Measurements from ENCODE around the gene DDX31.

DDX31 gene

GRCh38 chr9:132592451-132592850, 77.3 kb downstream of the DDX31 start:
- DNase-seq: no peak

GRCh38 chr9:132591751-132592314, 78.0 kb downstream of the DDX31 start:
- no peak for DNase-seq

DNA sequence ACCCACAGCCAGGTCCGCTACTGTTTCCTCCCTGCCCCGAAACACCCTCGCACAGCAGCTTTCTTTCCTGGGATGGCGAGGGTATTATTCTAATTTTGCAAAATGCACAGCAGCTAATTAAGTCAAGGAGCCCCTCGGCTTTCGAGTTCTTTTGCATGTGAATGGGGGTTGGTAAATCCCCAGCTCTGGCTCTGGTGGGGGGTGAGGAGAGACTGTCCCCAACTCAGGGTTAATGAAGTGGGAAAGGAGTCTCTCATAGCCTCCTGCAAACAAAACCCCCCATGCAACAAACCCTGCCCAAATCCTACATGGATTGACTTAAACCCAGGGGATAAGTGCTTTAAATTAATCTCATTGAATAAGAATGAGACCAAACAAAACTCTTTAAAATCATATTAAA, 78.5 kb downstream of the DDX31 start:
- no peak for DNase-seq

- no peak for DNase-seq
Observed at GRCh38 chr9:132590318-132591182, 79.2 kb downstream of the DDX31 start.

DNA sequence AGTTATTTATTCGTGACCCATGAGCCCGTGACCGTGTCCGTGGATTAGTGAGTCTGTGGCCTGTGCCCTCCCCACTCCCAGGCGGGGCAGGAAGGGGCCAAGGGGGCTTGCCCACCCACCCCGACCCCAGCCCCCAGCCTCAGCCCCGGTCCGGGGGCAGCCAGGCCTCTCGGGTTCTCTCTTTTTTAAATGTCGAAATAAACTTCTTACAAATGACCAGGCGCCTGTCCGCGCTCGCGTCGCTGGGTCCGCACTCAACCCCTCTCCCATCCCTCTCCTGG, 79.8 kb downstream of the DDX31 start:
- no peak for DNase-seq

DNA sequence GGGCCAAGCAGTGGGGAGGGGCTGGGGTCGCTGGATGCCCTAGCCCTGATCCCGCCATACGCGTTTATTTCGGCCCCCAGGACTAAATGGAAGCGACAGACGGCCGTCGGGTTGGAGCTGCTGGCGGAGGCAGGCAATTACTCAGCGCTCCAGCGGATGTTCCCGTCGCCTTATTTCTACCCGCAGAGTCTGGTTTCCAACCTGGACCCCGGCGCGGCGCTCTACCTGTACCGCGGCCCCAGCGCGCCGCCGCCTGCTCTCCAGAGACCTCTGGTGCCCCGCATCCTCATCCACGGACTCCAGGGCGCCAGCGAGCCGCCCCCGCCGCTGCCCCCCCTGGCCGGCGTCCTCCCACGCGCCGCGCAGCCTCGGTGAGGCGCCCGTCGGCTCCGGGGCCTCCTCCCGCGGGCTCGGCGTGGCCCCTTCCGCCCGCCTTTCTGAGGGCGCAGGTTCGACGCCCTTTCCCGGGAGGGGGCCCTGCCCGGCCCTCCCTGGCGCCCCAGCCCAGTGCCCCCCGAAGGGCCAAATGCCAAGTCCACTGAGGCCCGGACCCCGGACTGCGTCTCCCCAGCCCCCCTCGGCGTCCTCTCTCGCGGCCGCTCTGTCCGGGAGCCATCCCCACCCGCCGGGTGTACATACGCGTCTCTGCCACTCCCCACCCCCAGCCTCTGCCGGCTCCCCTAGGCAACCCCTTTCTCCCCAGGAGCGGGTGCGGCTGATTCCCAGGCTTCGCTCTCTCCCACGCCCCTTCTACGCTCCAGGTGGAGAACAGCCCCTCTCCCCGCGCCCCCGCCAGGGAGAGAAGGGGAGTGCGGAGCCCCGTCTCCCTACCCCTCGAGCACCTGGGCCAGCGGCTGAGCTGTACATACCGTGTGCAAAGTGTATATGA, 80.4 kb downstream of the DDX31 start:
- DNase-seq: no peak

DNA sequence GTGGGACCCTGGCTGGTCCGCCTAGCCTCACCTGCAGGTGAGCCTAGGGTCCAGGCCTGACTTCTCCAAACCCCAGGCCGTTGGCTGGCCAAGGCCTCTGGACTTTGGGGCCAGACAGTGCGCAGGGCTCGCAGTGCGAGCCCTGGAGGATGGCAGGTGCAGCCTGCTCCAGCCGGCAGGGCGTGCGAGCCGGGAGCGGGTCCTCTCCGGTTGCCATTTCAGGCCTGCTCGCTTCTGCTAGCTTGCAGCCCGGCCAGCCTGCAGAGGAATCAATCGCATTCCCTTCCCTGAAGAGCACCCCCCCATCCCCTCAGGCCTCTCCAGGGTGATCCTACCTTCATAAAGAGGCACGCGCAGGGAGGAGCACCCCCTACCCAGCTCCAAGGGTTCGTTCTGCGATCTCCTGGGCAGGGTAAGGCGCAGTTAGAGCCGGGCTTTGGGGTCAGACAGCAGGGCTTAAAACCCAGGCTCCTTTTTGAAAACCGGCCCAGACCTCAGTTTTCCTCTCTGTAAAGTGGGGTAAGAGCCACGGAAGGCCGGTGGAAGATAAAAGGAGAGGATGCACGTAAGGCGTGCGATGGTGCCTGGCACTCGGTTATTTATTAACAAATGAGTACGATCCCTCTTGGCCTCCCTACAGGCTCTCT, 81.2 kb downstream of the DDX31 start:
- no peak for DNase-seq

- DNase-seq: no peak
Observed at GRCh38 chr9:132588098-132588497, 81.7 kb downstream of the DDX31 start.

DNA sequence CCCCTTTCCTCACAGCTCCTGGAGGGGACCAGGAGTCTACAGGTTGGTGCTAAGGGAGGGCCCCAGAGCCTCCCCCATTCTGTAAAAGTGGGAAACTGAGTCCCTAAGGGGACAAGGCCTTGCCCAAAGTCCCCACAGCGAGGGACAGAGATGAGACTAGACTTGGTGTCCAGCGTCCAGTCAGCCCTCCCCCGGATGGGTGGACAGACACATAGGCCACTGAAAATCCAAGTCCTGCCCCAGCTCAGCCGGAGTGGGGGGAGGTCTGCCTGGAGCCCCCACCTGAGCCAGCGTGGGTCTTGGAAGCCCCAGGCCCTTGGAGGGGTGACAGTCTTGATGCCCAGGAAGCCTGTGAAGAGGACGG, 82.2 kb downstream of the DDX31 start:
- DNase-seq: no peak

GRCh38 chr9:132586830-132587591, 82.8 kb downstream of the DDX31 start:
- no peak for DNase-seq

DNA sequence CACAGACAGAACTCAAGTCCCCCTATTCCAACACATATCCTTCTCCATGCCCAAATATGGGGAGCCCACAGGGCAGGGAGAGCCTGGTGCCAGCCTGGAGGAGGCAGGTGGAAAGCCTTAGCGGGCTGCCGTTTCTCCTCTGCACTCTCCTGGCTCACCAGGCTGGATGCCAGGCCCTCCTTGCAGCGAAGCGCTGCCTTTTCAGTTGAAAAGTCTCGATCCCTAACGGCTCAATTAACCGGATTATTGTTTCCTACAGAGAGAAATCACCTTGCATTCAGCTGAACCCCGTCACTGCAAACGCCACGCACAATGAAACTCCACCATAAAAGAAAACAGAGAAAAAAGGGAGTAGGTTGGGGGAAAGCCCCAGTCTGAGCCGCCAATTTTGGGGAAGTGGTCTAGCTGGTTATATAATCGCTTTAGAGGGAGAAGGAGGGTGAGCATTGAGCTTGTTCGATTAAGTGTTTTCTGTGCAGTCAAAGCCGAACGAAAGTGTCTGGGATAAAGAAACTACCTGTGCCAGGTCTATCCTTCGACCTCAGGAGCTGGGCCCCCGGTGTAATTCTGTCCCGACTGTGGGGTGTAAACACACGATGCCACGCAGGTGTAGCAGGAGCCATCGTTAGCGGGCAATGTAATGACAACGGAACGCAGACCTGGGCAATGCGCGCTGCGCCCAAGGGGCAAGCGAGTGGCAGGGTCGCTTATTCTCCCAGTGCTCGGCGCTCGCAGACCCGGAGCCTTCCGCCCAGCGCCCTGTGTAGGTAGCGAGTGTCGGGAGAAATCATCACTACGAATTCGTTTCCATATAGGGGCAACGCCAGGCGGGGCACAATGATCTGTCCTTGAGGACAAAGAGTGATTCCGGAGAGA, 83.6 kb downstream of the DDX31 start:
- no peak for DNase-seq

- DNase-seq: no peak
Observed at GRCh38 chr9:132584601-132585560, 84.9 kb downstream of the DDX31 start.

GRCh38 chr9:132583584-132584304, 86.0 kb downstream of the DDX31 start:
- no peak for DNase-seq

- DNase-seq: no peak
Observed at GRCh38 chr9:132582786-132583583, 86.8 kb downstream of the DDX31 start.

DNA sequence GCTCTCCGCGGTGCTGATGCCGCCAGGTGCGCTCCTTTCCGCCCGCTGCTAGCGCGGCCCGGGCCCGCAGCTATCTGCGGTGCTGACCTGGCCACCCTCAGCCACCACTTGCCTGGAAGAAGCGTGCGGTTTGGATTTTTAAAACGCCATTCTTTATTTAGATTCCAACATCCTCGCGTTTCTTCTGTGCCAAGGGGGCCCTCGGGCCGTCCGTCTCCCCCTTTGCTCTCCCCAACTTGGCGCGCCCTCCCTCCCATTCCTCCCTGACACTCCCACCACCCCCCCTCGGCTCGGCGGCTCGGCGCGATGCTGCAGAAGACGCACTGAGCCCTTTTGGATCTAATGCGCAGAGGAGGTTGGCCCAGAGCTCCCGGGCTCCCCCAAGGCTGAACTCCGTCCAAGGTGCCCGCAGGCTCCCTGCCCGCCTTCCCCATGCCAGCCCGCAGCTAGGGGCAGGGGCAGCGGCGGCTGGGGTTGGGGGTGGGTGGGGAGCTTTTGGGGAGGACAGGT, 87.5 kb downstream of the DDX31 start, which contains the start of gene BARHL1:
Gene BARHL1, plus strand, starts transcription at position 331 of the 510 bp plus-strand sequence. CDS start 192 bp downstream, outside the sequence.
- DNase-seq: no peak

DNA sequence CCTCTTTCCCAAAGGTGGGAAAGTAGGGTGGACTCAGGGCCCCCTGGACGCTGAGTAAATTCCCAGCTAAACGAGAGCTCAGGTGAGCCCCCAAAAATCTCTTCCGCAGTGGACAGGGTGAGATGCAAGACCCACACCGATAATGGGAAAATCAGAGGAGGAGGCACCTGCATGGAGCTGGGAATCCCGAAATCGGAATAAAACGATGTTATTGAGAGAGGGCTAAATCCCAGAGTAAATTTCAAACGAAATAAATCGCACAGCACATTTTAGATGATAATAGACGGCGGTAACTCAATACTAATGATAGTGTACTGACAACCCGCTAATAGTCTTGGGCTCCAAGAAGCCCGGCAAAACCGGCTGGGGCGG, 90.4 kb downstream of the DDX31 start:
- no peak for DNase-seq

GRCh38 chr9:132578367-132578932, 91.3 kb downstream of the DDX31 start:
- no peak for DNase-seq

DNA sequence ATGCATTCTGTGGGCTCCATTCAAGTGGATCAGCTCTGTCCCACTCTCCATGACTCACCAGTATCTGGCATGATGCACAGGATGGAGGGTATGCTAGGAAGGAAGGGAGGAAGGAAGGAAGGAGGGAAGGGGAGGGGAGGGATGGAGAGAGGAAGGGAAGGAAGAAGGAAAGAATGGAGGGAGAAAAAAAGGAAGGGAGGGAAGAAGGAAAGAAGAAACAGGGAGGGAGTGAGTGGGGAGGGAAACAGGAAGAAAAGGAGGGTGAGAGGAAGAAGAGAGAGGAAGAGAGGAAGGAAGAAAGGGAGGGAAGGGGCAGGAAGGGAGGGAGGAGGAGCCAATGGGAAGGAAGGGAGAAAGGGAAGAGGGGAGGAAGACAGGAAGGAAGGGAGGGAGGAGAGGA, 92.7 kb downstream of the DDX31 start:
- DNase-seq: no peak
